WTC11 (cell line): ENCODE data around the gene SMIM44. TPM values are rescaled to one million over a fixed set of nuclear protein-coding genes. Genes with fewer than 3 reads are reported as not detected.

Source experiments
- ATAC-seq: fragments of 200-7000 bp; cut with Tn5 transposase; 2 replicates; pipeline ENCODE4 v1.10.0; 2021; ENCODE audit warnings: mild to moderate bottlenecking, moderate library complexity
- CTCF ChIA-PET: fragments of 300-600 bp; sonication (Branson Sonifier 250); formaldehyde crosslinking; loops from one replicate; lab custom pipeline; 2021; ENCODE audit warnings: antibody characterized with exemption; lab: Charles Lee
- POLR2A ChIA-PET: fragments of 350-600 bp; sonication (Branson Sonifier 250); formaldehyde crosslinking; loops from one replicate; lab custom pipeline; 2021; ENCODE audit warnings: antibody characterized with exemption; lab: Charles Lee
- DNase-seq: peaks from one replicate; pipeline ENCODE4 v3.0.0; 2021; ENCODE audit warnings: low spot score
- H3K27ac Mint-ChIP-seq: 2 replicates; pipeline ENCODE4 v1.8.0; 2021; ENCODE audit warnings: mixed read lengths
- H3K27me3 Mint-ChIP-seq: 2 replicates; pipeline ENCODE4 v1.8.0; 2021; ENCODE audit warnings: low read depth, mild to moderate bottlenecking, moderate library complexity, mixed read lengths
- H3K36me3 Mint-ChIP-seq: 2 replicates; pipeline ENCODE4 v1.8.0; 2021; ENCODE audit warnings: mixed read lengths
- H3K4me1 Mint-ChIP-seq: 2 replicates; pipeline ENCODE4 v1.8.0; 2022; ENCODE audit warnings: mixed read lengths
- H3K4me3 Mint-ChIP-seq: 2 replicates; pipeline ENCODE4 v1.8.0; 2021; ENCODE audit warnings: mild to moderate bottlenecking, moderate library complexity, mixed read lengths
- H3K9me3 Mint-ChIP-seq: 2 replicates; pipeline ENCODE4 v1.8.0; 2021; ENCODE audit warnings: mixed read lengths
- AR ChIP-seq: fragments of 250-450 bp; sonication (Bioruptor Pico); IDR thresholded peaks from 2 replicates; pipeline ENCODE4 v1.9.0; 2021; ENCODE audit warnings: mild to moderate bottlenecking
- ATF6 ChIP-seq: sonication (generic); formaldehyde crosslinking; IDR thresholded peaks from 2 replicates; pipeline ENCODE4 v1.8.1; 2023; ENCODE audit warnings: mild to moderate bottlenecking, missing genetic modification reagents
- CREB1 ChIP-seq: sonication (generic); formaldehyde crosslinking; IDR thresholded peaks from 2 replicates; pipeline ENCODE4 v1.8.0; 2023; ENCODE audit warnings: mild to moderate bottlenecking, missing genetic modification reagents
- CTCF ChIP-seq: fragments of 200-600 bp; IDR thresholded peaks from 2 replicates; pipeline ENCODE4 v1.8.0; 2022; ENCODE audit warnings: antibody characterized with exemption
- ELF4 ChIP-seq: sonication (generic); formaldehyde crosslinking; IDR thresholded peaks from 2 replicates; pipeline ENCODE4 v1.8.1; 2022; ENCODE audit warnings: low read depth, mild to moderate bottlenecking, moderate library complexity, missing genetic modification reagents
- EMX1 ChIP-seq: fragments of 250-450 bp; sonication (Bioruptor Pico); IDR thresholded peaks from 2 replicates; pipeline ENCODE4 v1.8.0; 2021; ENCODE audit warnings: mild to moderate bottlenecking
- ERG ChIP-seq: fragments of 250-450 bp; sonication (Bioruptor Pico); IDR thresholded peaks from 2 replicates; pipeline ENCODE4 v1.8.0; 2021; ENCODE audit warnings: mild to moderate bottlenecking
- GRHL2 ChIP-seq: fragments of 250-450 bp; sonication (Bioruptor Pico); IDR thresholded peaks from 2 replicates; pipeline ENCODE4 v1.8.0; 2022; ENCODE audit warnings: mild to moderate bottlenecking, moderate library complexity; ENCODE audit not compliant: insufficient replicate concordance, severe bottlenecking
- GTF2I ChIP-seq: fragments of 250-450 bp; sonication (Bioruptor Pico); conservative IDR thresholded peaks from 2 replicates; pipeline ENCODE4 v1.4.0; 2021; ENCODE audit warnings: mild to moderate bottlenecking
- IRF2 ChIP-seq: sonication (generic); formaldehyde crosslinking; IDR thresholded peaks from 2 replicates; pipeline ENCODE4 v1.8.0; 2022; ENCODE audit warnings: low read depth, missing genetic modification reagents, borderline replicate concordance
- MXD4 ChIP-seq: fragments of 250-450 bp; sonication (Bioruptor Pico); IDR thresholded peaks from 2 replicates; pipeline ENCODE4 v1.8.0; 2021; ENCODE audit warnings: mild to moderate bottlenecking, moderate library complexity, borderline replicate concordance
- ZBTB21 ChIP-seq: sonication (generic); formaldehyde crosslinking; IDR thresholded peaks from 2 replicates; pipeline ENCODE4 v1.8.1; 2023; ENCODE audit warnings: mild to moderate bottlenecking, missing genetic modification reagents, borderline replicate concordance
- ZNF416 ChIP-seq: fragments of 250-450 bp; sonication (Bioruptor Pico); IDR thresholded peaks from 2 replicates; pipeline ENCODE4 v1.9.0; 2021; ENCODE audit warnings: mild to moderate bottlenecking, inconsistent platforms
- ZNF671 ChIP-seq: fragments of 250-450 bp; sonication (Bioruptor Pico); IDR thresholded peaks from 2 replicates; pipeline ENCODE4 v1.8.0; 2021; ENCODE audit warnings: mild to moderate bottlenecking
- total RNA-seq: library from RNA; stranded (reverse); gene quantifications from 3 replicates; pipeline ENCODE4 v1.2.3, GENCODE V29; 2021

SMIM44 gene
- total RNA-seq, 1 experiment from 2014 or later = not detected

- POLR2A ChIA-PET = no interaction called here
These were observed 26.2 kb downstream of the SMIM44 start for GRCh38 chr19:3456925-3457527.

GRCh38 chr19:3455960-3456601 is 27.2 kb downstream of the SMIM44 start:
- TF ChIP-seq MXD4 (CRISPR knock-in tag) = no peak
- no peak for TF ChIP-seq CREB1
- TF ChIP-seq AR (CRISPR knock-in tag) = no peak
- no peak for ATAC-seq
- DNase-seq = no peak
- H3K4me3 Mint-ChIP-seq = no peak overlapping the region
- no peak overlapping the region for H3K27ac Mint-ChIP-seq
- CTCF ChIA-PET = no interaction called here
- peaks cover 22% of the 10 kb centered on the region for H3K27me3 Mint-ChIP-seq
- no peaks in the 10 kb centered on the region for H3K9me3 Mint-ChIP-seq
- peaks cover 11% of the 10 kb centered on the region for H3K4me1 Mint-ChIP-seq
- POLR2A ChIA-PET = no interaction called here
- no peaks in the 10 kb centered on the region for H3K36me3 Mint-ChIP-seq

More at GRCh38 chr19:3456925-3457527, 26.2 kb downstream of the SMIM44 start:
- Mint-ChIP-seq H3K27ac (no peak overlapping the region), H3K36me3 (no peaks in the 10 kb centered on the region), H3K4me3 (no peak overlapping the region), H3K4me1 (peaks cover 11% of the 10 kb centered on the region), H3K27me3 (peaks cover 32% of the 10 kb centered on the region), H3K9me3 (no peaks in the 10 kb centered on the region)
- no peak for DNase-seq
- no peak for TF ChIP-seq EMX1 (CRISPR knock-in tag)
- CTCF ChIA-PET = interaction anchor here (0.6 to 1.1 kb wide), 3 partner anchors 28 to 152 kb away, joined by 3 to 6 read pairs (median 5); no protein-coding TSS in a partner anchor
- ATAC-seq = no peak

GRCh38 chr19:3455393-3455955 is 27.8 kb downstream of the SMIM44 start:
- DNase-seq = no peak
- Mint-ChIP-seq H3K27ac (no peak overlapping the region), H3K36me3 (no peaks in the 10 kb centered on the region), H3K4me3 (no peak overlapping the region), H3K4me1 (peaks cover 11% of the 10 kb centered on the region), H3K27me3 (peaks cover 16% of the 10 kb centered on the region), H3K9me3 (no peaks in the 10 kb centered on the region)
- TF ChIP-seq ERG (no peak), ATF6 (CRISPR knock-in tag) (no peak), CTCF (no peak), IRF2 (CRISPR knock-in tag) (no peak), GRHL2 (no peak), ELF4 (CRISPR knock-in tag) (no peak), ZNF671 (CRISPR knock-in tag) (no peak), ZBTB21 (CRISPR knock-in tag) (no peak), ZNF416 (CRISPR knock-in tag) (no peak), GTF2I (CRISPR knock-in tag) (no peak)
- ATAC-seq = no peak
- CTCF ChIA-PET = no interaction called here
- POLR2A ChIA-PET = no interaction called here
